ENCODE results near the gene CDCA4.
A peak's percentile ranks its signal among the peaks of the same experiment; 100 is the strongest.
"Not testable (repeated sequence)": the region's sequence is repeated elsewhere in the genome, so short reads cannot be mapped to it uniquely, and the experiment has no call there.

CDCA4 gene

DNA sequence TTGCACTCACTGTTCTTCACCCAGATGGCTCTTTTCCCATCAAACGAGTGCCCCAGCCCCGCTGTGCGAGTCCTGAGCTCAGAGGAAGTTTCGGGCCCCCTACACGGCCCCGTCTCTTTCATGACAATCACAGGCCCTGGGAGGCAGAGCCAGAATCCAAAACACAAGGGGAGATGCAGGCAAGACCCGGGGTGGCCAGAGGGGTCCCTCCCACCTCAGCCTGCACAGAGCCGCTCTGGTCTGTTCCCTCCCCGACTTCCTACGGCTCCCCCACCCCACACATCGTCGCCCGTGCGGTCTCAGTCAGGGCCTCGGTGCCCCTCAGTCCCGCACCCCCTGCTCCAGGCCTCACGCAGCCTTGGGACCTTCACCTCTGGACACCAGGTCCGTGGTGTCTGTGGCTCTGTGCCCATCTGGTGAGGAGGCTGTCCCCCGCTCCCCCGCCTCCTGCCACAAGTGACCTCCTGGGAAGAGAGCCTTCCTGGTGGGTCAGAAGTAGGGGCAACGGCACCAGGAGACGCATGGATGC, 35.5 kb upstream of the CDCA4 start:
- DNase-seq: no peak

GRCh38 chr14:105055736-105056302, 34.9 kb upstream of the CDCA4 start:
- DNase-seq: no peak

DNA sequence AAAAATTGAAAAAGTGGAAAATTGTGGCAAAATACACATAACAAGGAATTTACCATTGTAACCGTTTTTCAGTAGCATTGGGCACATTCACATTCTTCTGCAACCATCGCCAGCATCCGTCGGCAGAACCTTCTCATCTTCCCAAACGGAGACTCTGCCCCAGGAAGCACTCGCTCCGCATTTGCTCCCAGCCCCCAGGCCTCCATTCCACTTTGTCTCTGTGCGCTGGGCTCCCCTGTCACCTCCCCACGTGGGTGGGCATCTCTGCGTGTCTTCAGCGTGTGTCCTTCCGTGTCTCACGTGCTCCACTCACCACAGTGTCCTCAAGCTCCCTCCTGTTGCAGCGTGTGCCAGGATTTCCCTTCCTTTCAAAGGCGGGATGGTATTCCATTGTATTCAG, 34.5 kb upstream of the CDCA4 start:
- no peak for DNase-seq

DNA sequence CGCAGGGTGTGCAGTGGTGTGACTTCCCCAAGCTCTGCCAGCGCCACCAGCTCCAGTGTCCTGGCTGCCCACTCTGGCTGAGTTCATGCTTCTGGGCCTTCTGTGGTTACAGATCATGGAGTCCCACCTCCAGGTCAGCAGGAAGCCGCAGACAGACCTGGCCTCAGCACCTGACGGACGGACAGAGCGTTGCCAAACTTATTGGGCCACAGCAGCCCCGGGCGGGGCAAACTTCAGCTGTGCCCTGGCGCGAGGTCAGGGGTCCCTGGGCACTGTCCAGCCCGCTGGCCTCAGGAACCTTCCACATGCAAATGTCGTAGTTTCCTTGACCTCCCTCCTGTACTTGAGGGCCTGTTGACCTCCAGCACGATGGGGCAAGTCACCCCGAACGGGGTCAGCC, 33.1 kb upstream of the CDCA4 start:
- DNase-seq: no peak

- DNase-seq: no peak
These were observed 32.5 kb upstream of the CDCA4 start for GRCh38 chr14:105053421-105053820.

- no peak for DNase-seq
These were observed 31.2 kb upstream of the CDCA4 start for GRCh38 chr14:105052110-105052458.

DNA sequence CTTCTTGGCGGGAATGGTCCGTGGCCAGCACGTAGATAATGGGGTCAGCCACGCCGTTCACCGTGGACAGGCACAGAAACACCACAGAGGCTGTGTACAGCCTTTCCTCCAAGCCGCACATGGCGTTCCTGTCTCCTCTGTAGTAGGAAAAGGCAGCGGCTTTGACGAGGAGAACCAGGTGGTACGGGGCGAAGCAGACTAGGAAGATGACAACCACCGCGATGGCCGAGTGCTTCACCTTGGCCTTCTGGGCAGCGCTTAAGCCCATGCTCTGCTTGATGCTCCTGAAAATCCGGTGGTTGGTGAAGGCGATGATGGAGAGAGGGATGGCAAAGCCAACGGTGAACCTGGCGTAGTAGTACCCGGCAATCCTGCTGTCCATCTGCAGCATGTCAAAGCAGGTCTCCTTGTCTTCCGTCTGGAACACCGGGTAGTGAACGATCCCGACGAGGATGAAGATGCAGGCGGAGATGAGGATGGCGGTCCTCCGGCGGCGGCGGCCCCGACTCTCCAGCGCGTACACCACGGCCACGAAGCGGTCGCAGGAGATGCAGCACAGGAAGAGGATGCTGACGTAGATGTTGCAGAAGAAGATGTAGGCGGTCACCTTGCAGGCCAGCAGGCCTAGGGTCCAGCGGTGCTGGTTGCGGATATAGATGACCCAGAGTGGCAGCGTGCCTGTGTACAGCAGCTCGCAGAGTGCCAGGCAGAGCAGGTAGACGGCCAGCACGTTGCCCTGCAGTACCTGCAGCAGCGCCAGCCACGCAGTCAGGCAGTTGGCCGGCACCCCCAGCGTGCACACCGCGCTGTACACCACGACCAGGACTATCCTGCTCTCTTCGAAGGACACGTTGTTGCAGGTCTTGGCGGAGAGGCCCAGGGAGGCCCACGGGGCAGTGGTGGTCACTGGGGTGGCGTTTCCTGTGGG, 30.6 kb upstream of the CDCA4 start:
- no peak for DNase-seq

DNA sequence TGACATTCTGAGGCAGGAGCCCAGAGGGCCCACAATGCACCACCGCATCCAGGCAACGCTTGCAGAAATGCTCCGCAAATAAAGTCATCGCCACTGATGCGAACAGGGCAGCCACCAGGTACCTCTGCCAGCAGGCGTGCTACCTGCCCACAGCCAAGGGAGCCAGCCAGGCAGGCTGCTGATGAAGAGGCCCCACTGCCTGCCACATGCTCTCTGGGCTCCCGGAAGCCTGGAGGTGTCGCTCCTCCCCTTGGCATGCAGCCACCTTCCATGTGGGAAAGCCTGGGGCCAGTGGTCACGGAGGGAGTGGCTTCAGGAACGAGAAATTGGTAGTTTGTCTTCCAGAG, 29.6 kb upstream of the CDCA4 start:
- DNase-seq: peak; percentile 16

DNA sequence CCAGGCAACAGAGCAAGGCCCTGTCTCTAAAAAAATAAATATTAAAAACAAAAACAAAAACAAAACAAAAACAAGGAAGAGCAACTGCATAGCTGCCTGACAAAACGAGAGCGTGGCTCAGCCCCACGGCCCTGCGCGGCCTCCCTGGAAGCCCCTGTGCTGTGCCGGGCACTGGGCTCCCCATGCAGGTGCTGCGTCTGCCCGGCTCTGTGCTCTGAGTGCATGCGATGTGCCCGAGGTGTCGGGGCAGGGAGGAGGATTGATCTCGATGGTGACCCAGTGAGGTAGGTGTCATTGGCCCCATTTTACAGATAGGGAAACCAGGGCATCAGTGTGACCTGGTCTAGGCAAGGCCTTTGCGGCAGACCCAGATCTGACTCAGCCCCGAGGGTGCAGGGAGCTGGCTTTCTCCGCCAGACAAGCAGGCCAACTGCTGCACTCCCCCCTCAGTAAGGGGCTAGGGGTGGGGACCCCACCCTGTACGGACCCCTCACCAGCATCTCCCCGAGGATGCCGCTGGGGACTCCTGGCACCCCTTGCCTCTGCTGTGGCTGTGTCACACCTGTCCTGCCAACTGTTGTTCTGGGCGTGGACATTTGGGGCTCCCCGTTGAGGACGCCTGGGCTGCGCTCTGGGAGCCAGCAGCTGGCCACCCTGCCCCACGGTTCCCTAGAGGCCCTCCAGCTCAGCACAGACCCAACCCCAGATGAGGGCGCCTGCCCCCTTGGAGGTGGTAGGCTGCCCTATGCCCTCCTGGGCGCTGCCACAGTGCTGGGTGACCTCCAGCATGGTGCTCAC, 29.1 kb upstream of the CDCA4 start:
- DNase-seq: no peak

GRCh38 chr14:105047283-105048016, 26.6 kb upstream of the CDCA4 start:
- DNase-seq: no peak

DNA sequence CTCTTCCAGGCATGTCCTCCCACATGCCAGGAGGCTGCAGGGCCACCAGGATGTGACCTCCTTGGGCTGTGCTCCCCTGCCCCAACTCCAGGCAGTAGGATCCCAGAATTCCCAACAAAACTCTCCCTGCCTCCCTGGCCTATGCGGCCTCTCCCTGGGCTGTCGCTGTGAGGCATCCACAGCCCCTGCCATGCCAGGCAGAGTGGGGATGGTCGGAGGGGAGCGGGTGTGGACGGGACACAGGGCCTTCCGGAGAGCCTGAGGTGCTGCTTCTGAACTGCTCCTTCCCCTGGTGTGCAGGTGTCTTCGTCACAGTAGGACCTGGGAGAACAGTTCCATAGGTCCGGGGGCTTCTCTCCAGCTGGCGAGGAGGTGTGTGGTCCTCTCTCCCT, 26.0 kb upstream of the CDCA4 start:
- no peak for DNase-seq

GRCh38 chr14:105045710-105046326, 24.9 kb upstream of the CDCA4 start:
- peak; percentile 80 for DNase-seq

GRCh38 chr14:105043641-105044040, 22.8 kb upstream of the CDCA4 start:
- DNase-seq: no peak

DNA sequence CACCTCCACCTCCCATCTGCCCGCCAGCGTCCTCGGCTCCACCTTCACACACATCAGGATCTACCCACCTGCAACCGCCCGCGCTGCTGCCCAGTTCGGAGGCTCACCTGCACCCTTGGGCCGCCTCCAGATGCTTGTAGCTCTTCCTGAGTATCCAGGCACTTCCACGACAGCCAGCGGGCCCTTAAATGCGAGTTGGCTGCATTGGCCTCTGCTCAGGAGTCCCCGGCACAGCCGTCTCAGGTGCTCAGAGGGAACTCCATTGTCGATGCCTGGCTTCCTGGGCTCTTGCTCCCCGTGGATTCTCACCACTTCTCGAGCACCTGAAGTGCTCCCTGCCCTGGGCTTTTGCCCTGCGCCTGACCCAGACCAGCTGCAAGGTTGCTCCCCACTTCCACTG, 21.9 kb upstream of the CDCA4 start:
- DNase-seq: no peak

- no peak for DNase-seq
These were observed 21.2 kb upstream of the CDCA4 start for GRCh38 chr14:105041841-105042765.

DNA sequence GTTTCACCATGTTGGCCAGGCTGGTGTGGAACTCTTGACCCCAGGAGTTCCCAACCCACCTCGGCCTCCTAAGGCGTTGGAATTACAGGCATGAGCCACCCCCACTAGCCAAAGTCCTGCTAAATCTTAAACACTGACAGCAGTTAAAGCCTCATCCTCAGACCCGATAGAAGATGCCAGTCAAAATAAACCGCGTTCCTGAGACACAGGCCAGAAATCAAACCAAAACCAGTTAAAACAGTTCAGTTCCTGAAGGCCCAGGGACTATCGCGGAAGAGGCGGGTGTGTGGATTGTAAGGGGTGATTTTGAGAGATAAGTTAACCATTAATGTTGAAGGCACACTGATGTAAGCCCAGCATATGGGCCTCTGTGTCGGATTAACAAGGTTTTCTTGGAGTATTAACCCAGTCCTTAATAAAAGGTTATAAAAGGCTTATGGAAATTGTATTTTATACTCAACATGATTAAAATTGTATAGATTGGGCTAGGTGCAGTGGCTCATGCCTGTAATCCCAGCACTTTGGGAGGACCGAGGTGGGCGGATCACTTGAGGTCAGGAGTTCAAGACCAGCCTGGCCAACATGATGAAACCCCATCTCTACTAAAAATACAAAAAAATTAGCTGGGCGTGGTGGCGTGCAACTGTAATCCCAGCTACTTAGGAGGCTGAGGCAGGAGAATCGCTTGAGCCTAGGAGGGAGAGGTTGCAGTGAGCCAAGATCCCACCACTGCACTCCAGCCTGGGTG, 18.7 kb upstream of the CDCA4 start:
- no peak for DNase-seq

DNA sequence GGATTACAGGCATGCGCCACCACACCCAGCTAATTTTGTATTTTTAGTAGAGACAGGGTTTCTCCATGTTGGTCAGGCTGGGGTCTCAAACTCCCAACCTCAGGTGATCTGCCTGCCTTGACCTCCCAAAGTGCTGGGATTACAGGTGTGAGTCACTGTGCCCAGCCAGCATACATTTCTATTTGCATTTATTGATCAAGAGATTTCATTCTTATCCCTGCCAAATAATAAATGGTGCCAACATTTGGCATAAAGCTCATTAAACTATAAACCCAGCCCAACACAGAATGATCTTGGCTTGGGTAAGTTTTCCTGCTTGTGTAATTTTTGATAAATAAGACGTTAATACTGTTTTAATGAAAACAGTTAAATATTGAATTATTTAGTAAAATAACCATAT, 14.7 kb upstream of the CDCA4 start:
- not testable (repeated sequence) for DNase-seq

GRCh38 chr14:105034315-105035039, 13.6 kb upstream of the CDCA4 start:
- no peak for DNase-seq

- DNase-seq: not testable (repeated sequence)
These were observed 12.6 kb upstream of the CDCA4 start for GRCh38 chr14:105033412-105033900.

DNA sequence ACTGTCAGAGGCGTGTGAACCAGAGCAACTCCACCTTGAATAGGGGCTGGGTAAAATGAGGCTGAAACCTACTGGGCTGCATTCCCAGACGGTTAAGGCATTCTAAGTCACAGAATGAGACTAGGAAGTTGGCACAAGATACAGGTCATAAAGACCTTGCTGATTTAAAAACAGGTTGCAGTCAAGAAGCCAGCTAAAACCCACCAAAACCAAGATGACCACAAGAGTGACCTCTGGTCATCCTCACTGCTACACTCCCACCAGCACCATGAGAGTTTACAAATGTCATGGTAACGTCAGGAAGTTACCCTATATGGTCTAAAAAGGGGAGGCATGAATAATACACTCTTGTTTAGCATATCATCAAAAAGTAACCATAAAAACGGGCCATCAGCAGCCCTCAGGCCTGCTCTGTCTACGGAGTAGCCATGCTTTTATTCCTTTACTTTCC, 11.6 kb upstream of the CDCA4 start:
- DNase-seq: not testable (repeated sequence)
